K562 (cell line): ENCODE results near the gene ATIC. TPM values are rescaled to one million over a fixed set of nuclear protein-coding genes. Genes with fewer than 3 reads are reported as not detected.
A peak's percentile ranks its signal among the peaks of the same experiment; 100 is the strongest.

Source experiments
- COPS2 ChIP-seq: fragments of 450-650 bp; conservative IDR thresholded peaks from 2 replicates; pipeline ENCODE4 v1.6.1; 2016; ENCODE audit warnings: mild to moderate bottlenecking, moderate library complexity
- DPF2 ChIP-seq: fragments of 450-650 bp; IDR thresholded peaks from 2 replicates; pipeline ENCODE4 v1.6.1; 2016
- E2F8 ChIP-seq: fragments of 450-650 bp; IDR thresholded peaks from 2 replicates; pipeline ENCODE4 v1.7.1; 2018; ENCODE audit warnings: mild to moderate bottlenecking, low read depth; ENCODE audit not compliant: partially characterized antibody
- FIP1L1 ChIP-seq: fragments of 200-400 bp; formaldehyde crosslinking; IDR thresholded peaks from 2 replicates; pipeline ENCODE4 v1.6.1; 2018; ENCODE audit warnings: mild to moderate bottlenecking, low read depth, low read length; ENCODE audit not compliant: poor library complexity, severe bottlenecking
- GMEB1 ChIP-seq: fragments of 250-450 bp; sonication (Bioruptor Pico); IDR thresholded peaks from 2 replicates; pipeline ENCODE4 v1.4.0; 2020; ENCODE audit warnings: mild to moderate bottlenecking
- ID3 ChIP-seq, 2 experiments: fragments of 250-450 bp in 1 of 2; fragments of 450-650 bp in 1 of 2; sonication (Bioruptor Pico) in 1 of 2; IDR thresholded peaks; 2 replicates each; pipeline versions ENCODE4 v1.6.1 to v1.8.0; 2016 to 2021; ENCODE audit warnings: mild to moderate bottlenecking in 2 of 2, moderate library complexity in 2 of 2, missing compliant biosample characterization in 1 of 2, missing genetic modification characterization in 1 of 2
- KHSRP ChIP-seq: fragments of 450-650 bp; IDR thresholded peaks from 2 replicates; pipeline ENCODE4 v1.6.1; 2017
- MAZ ChIP-seq, 2 experiments: fragments of 450-650 bp in 1 of 2; sonication (generic) in 1 of 2; formaldehyde crosslinking; IDR thresholded peaks in 1 of 2; conservative IDR thresholded peaks in 1 of 2; 2 replicates each; pipeline versions ENCODE4 v1.4.0 to v1.5.0; 2020; ENCODE audit warnings: mild to moderate bottlenecking in 1 of 2, missing genetic modification reagents in 1 of 2
- NR1H2 ChIP-seq: sonication (generic); formaldehyde crosslinking; IDR thresholded peaks from 2 replicates; pipeline ENCODE4 v1.4.0; 2020; ENCODE audit warnings: mild to moderate bottlenecking, missing genetic modification reagents
- RB1 ChIP-seq: fragments of 450-650 bp; IDR thresholded peaks from 2 replicates; pipeline ENCODE4 v1.6.1; 2017; ENCODE audit warnings: low read depth, mild to moderate bottlenecking
- RBM15 ChIP-seq: fragments of 200-400 bp; formaldehyde crosslinking; IDR thresholded peaks from 2 replicates; pipeline ENCODE4 v1.6.1; 2018; ENCODE audit warnings: mild to moderate bottlenecking, low read length, moderate library complexity; ENCODE audit not compliant: insufficient read depth
- RBM22 ChIP-seq: fragments of 200-400 bp; formaldehyde crosslinking; IDR thresholded peaks from 2 replicates; pipeline ENCODE4 v1.6.1; 2018; ENCODE audit warnings: low read length, low read depth; ENCODE audit not compliant: poor library complexity, severe bottlenecking
- STAT5A ChIP-seq: IDR thresholded peaks from 2 replicates; pipeline ENCODE4 v1.6.1; 2012; ENCODE audit warnings: low read length, inconsistent platforms, borderline replicate concordance
- STAT6 ChIP-seq: sonication (generic); formaldehyde crosslinking; IDR thresholded peaks from 2 replicates; pipeline ENCODE4 v1.8.1; 2023; ENCODE audit warnings: mild to moderate bottlenecking, missing genetic modification reagents
- TRIM24 ChIP-seq, 2 experiments: fragments of 450-650 bp; IDR thresholded peaks; 2 replicates each; pipeline ENCODE4 v1.6.1; 2016
- ZBTB26 ChIP-seq: fragments of 450-650 bp; formaldehyde crosslinking; IDR thresholded peaks from 2 replicates; pipeline ENCODE4 v1.4.0; 2022; ENCODE audit warnings: missing genetic modification characterization
- ZNF561 ChIP-seq: fragments of 450-650 bp; formaldehyde crosslinking; conservative IDR thresholded peaks from 2 replicates; pipeline ENCODE4 v1.4.0; 2020; ENCODE audit warnings: mild to moderate bottlenecking, moderate library complexity
- ZNF644 ChIP-seq: fragments of 200-800 bp; sonication (Bioruptor generic); IDR thresholded peaks from 2 replicates; pipeline ENCODE4 v1.6.1; 2016; ENCODE audit warnings: low read depth, missing genetic modification characterization, missing compliant biosample characterization
- ZNF77 ChIP-seq: fragments of 250-450 bp; sonication (Bioruptor Pico); IDR thresholded peaks from 2 replicates; pipeline ENCODE4 v1.5.0; 2020
- polyA plus RNA-seq, 8 experiments: library from polyadenylated mRNA; depleted of rRNA in 4 of 8; stranded (reverse) in 5 of 8; unstranded in 3 of 8; fragments of >200 nt; fragmentation: Nextera tagmentation in 2 of 8; fragmentation: Illumina TruSeq in 1 of 8; extraction: Ambion mirVana in 2 of 8; extraction: Trizol in 1 of 8; gene quantifications; 2 replicates each; pipeline versions ENCODE4 v1.2.1 to v1.2.3, GENCODE V29; 2011 to 2014; ENCODE audit warnings: inconsistent platforms in 1 of 8, missing spikeins in 1 of 8
- total RNA-seq, 7 experiments: library from RNA; depleted of rRNA in 6 of 7; stranded (reverse); fragments of >200 nt in 6 of 7; fragmentation: Illumina TruSeq in 2 of 7; extraction: Trizol in 2 of 7; gene quantifications; 2 replicates each; pipeline versions ENCODE4 v1.2.1 to v1.2.3, GENCODE V29; 2011 to 2021; ENCODE audit warnings: low replicate concordance in 1 of 7

Gene ATIC
- total and polyA plus RNA-seq, 9 of the 15 experiments (the other 6 are each of a cell fraction or from before 2014, with no cell fraction given): 45.6 to 480 (median 212) TPM

- TF ChIP-seq E2F8 (no peak), MAZ (CRISPR knock-in tag; conservative IDR thresholded peaks at IDR 0.05 in 1 of 2, IDR thresholded peaks at IDR 0.05 in 1 of 2) (no peak), ZNF77 (CRISPR knock-in tag) (no peak), STAT6 (CRISPR knock-in tag) (no peak), STAT5A (peak; percentile 84), RBM15 (no peak), ZNF644 (tag) (no peak), FIP1L1 (no peak), ZBTB26 (no peak), RB1 (no peak), COPS2 (no peak), RBM22 (no peak), KHSRP (no peak), TRIM24 (IDR thresholded peaks at IDR 0.05) (peak; percentile 60 to 82), NR1H2 (CRISPR knock-in tag) (no peak), ZNF561 (CRISPR knock-in tag) (no peak), GMEB1 (CRISPR knock-in tag) (no peak), ID3 (CRISPR knock-in tag; IDR thresholded peaks at IDR 0.05) (no peak), ID3 (tag; IDR thresholded peaks at IDR 0.05) (no peak), DPF2 (peak; percentile 90)
Measured at GRCh38 chr2:215288112-215288815, 23.6 kb upstream of the ATIC start (continued).
